GM18861 (cell line): ENCODE data around the gene SLC4A8.
A peak's percentile ranks its signal among the peaks of the same experiment; 100 is the strongest.

Experiments used
- ATAC-seq: cut with Tn5 transposase; IDR thresholded peaks from one replicate; pipeline ENCODE4 v1.9.1; 2021; ENCODE audit not compliant: unreplicated experiment

SLC4A8 gene

DNA sequence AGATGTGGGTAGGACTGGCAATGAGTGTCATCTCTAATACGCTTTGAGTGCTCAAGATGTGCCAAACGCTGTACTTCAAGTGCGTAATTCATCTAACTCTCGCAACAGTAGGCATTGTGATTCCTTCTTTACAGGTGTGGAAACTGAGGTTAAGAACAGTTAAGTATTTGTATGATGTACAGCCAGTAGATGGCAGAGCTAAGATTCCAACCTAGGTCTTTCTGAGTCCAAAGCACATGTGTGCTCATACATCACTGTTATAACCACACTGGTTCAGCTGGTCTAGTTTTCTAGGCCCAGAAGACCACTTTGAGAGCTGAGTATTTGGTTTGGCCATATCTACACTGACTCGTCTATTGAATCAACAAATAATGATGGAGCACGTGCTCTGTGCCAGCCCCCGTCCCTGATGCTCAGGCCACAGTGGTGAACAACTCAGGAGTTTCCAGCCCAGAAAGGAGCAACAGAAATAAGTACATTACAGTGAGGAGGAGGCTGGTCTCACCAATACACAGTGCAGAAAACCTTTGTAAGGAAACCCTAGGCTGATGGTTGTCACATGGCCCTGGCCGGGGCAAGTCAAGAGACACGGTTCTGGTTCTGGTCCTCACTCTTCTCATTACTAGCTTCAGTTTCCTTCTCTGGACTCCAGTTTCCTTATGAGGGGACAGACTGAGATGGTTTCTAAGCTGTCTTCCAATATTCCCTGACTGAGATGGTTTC is 97.1 kb downstream of the SLC4A8 start:
- no peak for ATAC-seq

DNA sequence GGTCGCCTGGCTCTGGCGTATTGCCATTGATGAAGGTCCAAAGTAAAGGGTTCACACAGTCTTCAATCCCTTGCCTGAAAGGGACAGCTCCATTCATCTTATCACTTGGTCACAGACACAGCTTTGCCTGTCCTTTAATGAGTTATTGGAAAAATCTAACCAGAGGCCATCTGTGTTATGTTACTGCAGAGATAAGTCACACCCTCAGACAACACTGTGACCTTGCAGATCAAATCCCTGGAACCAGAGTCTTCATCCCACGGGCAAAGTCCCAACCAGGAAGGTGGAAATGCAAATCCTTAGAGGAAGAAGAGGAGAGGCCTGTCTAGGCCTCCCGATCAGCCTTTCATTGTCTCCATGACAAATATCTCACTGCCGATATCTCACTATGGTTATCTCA is 98.1 kb downstream of the SLC4A8 start:
- no peak for ATAC-seq

DNA sequence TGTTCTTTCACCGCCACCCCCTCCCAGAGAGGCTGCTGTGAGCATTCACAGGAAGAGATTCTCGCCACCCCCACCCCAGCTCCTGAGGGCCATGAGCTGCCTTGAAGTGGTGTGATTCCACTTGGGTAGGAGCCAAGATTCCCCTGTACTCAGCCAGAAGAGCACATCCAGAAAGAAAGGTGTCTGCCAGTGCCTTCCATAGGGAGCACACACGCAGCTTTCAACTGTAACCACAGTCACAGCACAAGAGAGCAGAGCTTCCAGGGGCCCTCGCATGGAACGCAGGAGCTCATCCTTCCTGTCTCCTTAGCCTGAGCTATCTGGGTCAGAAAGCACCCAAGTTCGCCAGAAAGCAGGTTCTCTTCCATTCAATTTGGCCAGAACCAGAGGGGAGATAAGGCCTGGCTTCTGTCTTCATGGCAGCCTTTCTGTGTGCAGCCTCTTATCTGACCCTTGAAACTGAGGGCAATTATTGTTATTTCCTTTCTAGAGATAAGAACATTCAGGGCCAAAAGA is 99.8 kb downstream of the SLC4A8 start:
- no peak for ATAC-seq

DNA sequence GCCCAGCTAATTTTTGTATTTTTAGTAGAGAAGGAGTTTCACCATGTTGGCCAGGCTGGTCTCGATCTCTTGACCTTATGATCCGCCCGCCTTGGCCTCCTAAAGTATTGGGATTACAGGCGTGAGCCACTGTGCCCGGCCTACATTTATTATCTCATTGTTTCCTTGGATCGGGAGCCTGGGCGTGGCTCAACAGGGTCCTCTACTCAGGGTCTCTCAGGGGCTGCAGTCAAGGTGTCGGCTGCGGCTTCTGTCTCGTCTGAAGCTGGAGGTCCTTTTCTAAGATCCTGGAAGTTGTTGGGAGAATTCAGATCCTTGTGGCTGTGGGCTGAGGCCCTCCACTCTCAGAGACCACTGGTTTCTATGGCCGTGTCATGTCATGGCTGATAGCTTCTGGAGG is 100.9 kb downstream of the SLC4A8 start:
- ATAC-seq: no peak

DNA sequence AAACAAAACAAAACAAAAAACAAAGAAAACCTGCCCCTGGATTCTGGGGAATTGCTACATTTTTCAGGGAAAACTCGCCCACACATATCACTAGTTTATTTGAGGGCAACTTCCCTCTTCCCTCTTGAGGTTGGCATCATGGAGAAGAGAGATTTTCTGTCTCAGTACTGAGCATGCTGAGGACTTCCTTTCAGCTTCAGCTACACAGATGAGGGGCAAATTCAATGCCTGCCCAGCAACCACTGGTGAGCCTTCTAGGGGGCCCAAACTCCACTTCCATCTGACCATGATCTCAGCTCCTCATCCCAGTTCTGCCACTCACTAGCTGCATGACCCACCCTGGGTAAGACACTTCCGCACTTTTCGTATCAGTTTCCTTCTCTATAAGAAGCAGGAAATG is 103.3 kb downstream of the SLC4A8 start:
- ATAC-seq: no peak

DNA sequence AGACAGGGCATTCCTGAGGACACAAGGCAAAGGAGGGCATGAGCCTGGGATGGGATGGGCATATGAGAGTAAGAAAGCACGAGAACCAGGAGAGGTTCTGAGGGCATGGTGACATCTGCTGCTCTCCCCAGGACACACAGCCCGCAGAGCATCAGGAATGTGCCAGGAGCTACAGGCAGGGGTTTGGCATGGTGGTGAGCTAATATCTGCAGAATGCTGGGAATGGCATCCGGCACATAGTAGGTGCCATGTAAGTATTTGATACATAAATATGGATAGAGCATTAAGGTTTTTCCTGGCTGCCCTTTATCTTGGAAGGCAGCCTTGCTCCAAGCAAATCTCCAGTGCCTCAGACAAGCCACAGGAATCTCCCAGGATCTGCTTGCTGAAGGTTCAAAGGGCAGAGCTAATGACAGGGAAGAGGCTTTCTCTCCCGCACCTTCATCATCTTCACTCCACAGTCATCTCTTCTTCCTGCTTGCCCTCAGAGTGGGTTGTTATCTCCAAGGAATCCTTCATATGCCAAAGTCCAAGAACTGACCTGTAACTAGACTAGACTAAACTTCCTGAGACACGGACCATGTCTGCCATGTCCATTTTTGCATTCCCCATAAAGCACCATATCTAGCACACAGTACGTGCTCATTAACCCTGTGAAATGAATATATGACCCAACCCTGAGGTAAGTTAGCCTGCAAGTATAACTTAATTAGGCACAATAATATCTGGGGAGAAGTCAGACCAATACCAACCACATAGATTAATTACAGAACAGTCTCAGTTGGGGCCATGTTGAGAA is 104.4 kb downstream of the SLC4A8 start:
- no peak for ATAC-seq

DNA sequence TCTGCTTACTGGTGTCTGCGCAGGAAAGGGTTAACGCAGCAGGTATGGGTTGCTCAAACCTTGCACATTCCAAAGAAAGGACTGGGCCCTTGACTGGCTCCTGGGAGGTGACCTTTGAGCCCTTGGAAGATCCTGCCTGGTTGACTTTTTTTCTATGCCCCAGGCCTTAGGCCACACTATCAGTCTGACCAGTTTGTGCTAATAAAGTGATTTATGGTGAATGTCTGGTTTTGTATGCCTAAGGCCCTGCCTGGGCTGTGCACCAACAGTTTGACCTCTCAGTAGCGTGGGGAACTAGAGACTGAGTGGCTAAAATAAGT is 105.0 kb downstream of the SLC4A8 start:
- ATAC-seq: no peak

DNA sequence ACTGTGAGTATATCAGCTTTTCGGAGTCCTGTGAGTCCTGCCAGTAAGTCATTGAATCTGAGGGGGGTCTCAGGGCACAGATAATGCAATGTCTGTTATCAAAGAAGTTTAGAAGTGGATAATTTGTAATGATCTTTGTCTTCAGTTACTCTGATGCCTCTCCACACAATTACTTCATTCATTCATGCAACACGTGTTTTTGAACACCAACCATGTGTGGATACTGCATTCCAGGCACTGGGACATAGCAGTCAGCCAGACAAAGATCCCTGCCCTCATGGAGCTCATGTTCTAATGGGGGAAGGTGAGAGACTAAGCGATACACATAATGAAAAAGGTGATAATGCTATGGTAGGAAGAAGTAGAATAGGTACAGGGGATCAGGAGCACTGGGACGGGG is 105.6 kb downstream of the SLC4A8 start:
- ATAC-seq: no peak

DNA sequence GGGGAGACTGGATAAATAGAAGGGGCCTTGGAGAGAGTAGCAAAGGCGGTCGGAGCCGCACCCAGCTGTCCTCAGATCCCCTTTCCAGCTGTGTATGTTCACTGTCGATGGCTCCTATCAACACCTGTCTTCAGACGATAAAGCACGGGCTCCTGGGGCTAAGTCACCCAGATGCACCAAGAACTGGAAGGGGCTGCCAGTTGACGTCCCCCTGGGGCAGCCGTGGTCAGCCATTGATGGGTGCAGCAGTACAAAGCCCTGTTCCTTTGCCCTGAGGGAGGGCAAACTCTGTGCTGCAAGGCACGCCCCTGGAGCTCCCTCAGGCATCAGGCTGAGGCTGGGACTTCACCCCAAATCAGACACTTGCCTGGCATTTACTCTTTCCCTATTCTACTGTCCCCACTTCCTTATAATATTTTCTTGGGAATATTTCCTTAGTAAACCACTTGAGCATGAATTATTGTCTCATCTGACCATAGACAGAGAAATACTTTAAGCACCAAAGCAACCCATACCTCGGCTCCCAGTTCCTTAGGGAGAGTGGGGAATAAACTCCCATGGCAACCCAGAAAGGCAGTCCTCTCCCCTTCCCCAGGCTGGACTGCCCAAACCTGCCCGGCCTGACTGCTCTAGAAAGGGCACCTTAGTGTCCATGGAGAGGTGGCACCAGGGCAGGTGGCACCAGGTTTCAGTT is 106.8 kb downstream of the SLC4A8 start:
- ATAC-seq: no peak

DNA sequence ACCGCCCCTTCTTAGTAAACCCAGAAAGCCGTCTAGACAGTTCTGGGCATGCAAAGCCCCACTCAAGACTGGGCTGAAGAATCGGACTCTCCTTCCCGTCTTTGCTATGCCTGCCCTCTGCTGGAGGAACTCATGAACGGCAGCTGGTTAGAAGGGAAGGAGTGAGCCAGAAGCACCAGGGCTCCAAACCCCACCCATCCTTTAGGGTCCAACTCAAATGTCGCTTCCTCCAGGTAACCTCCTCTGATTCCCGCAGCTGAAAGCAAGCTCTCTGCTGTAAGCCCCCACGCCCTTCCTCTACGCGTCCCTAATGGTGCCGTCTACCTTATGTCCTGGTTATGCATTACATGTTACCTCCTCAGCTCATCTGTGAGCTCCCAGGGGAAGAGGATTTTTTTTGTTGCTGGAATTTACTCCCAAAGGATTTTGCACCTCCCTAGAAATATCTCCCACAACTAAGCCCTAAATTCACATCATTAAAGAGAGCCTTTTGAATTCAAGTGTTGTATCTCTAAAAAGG is 107.4 kb downstream of the SLC4A8 start:
- ATAC-seq: peak; percentile 49

DNA sequence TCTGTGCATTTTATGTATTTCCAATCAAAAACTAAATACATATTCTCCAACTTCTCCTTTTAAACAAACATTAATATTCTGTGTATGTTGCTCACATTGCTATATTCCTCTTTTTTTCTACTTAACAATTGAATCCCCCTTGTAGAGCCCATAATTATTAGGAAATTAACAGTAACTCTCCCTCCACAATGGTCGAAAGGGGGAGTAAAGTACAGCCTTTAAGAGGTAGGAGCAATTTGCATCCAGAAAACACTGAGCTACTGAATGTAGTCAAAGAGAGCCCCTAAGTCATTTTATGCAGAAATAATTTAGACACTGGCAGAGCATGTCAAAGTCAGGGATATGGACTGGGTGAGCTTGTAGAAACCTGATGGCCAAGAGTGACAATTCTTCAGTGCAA is 109.2 kb downstream of the SLC4A8 start:
- no peak for ATAC-seq

DNA sequence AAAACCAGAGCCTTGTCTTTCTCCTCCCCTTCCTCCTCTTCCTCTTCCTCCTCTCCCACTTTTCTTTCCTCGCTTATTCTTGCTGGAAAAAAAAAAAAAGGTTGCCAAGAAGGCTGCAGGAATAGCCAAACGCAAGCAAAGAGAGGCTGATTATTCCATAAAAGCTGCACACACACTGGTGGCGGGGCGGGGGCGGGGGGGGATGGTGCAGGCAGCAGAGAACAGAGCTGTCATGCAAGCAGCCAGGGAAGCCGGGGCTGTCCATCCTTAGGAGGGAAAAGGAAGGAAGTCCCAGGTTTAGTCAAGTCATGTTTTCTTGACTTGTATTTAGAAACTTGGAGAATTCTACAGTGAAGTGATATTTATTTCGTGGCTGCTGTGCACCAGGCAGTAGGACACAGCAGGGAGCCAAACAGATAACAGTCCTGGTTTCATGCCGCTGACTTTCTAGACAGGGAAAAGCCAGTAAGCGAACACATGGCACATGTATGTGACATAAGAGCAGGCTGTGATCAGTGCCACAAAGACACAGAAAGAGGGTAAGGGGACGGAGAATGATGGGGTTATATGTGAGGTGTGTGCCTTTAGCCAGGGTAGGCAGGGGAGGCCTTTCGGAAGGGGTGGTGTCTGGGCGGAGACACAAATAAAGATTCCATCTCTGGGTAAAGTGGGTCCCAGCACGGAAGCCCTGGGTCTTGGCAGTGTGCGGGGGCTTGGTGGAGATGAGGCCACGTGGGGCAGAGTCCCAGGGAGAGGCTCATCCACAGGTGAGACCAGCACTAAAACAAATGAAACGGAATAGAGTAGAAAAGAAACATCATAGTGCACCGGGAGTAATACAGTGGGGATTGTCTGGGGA is 109.8 kb downstream of the SLC4A8 start:
- no peak for ATAC-seq

DNA sequence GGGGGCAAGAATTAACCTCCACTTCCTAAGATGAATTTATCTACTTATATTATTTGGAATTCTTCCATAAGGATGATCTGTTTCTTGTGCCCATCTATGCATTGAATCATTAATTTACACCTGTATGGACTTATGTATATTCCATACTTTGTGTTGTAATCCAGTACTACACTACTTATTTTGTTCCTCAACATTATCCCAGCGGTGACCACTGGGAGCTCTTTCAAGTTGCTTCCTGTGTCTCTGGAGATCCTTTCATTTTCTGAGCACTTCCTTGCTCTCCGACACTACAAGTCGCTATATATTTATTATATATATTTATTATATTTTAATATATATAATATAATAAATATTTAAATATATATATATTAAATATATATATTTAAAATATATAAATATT is 111.5 kb downstream of the SLC4A8 start:
- ATAC-seq: no peak

DNA sequence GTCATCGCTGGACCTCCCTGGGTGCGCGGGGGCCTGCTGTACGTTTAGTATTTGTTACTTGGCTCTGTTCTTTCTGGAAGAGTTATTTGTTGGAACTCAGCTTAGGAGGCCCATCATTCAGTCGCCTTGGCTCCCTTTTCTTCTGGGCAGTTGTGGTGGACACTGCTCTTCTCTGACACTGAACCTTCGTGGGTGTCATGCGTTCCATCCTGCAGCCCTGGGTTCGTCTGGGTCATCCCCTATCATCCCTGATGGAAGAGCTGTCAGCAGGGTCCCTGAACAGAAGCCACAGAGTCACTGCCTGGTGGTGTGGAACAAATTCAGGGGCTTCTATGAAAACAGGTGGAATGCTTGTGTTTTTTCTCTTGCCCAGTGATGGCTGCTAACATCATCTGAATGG is 113.5 kb downstream of the SLC4A8 start:
- no peak for ATAC-seq

DNA sequence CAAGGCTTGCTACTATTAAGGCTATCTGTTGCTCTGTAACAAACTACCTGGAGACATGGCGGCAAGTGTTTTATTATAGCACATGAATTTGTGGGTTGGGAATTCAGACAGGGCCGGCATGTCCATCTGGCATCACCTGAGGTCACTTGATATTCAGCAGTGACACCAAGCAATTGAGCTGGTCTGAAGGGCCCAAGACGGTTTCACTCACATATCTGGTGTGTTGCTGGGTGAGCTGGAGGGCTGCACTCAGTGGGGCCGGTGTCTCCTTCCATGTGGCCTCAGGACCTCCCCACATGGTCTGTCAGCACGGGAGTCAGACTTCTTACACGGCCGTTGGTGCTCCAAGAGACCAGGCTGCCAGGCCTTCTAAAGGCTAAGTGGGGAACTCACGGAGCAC is 114.0 kb downstream of the SLC4A8 start:
- no peak for ATAC-seq

DNA sequence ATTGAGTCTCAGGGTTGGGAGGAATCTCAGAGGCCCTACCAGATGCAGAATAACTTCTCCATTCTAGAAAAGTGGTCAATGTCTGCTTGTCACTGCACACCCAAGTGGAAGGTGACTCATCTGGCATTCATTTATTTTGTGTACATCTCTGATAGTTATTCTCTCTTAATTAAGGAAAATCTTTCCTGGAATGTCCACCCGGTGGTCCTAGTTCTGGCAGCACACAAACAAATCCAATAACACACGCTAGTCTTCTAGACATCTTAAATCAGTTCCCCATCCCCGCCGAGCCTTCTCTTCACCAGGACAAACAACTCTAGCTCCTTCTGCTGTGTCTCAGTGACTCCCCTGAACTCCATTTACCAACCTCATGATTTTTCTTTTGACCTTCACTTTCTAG is 116.4 kb downstream of the SLC4A8 start:
- ATAC-seq: no peak

DNA sequence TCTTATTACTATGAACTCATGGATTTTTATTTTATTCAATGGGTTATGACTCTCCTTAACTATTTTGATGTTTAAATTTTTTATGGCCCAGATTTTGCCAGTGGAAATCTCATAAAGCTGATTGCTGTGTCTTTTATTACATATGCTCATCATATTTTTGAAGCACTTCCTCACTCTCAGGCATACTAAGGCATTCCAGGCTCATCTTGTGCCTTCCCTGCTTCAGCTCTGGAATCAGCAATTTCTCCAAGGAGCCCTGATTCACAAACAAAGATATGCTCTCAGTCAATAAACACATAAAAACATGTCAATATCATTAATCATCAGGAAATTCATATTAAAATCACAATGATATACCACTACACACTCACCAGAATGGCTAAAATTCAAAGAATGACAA is 121.5 kb downstream of the SLC4A8 start:
- no peak for ATAC-seq

DNA sequence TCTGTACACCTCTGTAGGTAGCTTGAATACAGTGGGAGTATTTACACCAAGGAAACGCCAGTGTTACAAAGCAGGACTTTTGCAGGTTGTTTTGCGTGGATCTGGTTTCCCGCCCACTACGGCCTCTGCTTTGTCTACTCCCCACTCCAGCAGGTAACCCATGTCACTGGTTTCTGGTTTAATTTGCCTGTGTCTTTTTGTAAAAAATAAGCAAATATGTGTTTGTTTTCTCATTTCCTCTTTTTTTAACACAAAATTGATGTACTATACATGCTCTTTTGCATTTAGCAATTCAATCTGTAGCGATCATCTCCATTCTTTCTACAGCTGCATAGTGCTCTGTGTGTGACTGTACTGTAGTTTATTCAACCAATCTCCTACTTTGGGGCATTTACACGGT is 123.0 kb downstream of the SLC4A8 start:
- no peak for ATAC-seq

DNA sequence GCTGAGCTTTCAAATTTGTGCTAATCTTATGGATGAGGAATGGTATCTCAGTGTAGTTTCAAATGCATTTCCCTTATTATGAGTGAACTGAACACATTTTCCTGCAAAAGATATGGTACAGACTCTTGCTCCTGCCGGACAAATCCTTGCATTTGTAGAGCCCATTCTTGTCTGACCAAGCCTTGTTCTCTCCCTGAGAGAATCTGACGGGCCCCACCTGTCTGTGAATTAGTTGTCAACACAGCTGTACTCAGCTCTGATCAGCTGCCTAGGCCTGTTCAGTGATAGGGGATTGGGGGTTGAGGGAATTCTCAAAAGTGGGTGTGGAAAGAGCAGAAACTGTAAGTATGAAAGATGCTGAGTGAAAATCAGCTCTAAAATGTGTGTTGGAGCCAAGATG is 123.6 kb downstream of the SLC4A8 start:
- no peak for ATAC-seq

DNA sequence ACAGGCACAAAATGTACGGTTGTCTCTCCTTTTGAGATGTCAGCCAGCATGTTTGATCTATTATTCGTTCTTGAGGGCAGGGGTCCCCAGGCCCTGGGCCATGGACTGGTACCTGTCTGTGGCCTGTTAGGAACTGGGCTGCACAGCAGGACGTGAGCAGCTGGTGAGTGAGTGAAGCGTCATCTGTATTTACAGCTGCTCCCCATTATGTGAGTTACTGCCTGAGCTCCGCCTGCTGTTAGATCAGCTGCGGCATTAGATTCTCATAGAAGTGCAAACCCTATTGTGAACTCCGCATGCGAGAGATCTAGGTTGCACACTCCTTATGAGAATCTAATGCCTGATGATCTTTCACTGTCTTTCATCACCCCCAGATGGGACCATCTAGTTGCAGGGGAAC is 125.0 kb downstream of the SLC4A8 start:
- no peak for ATAC-seq
